ENCODE measurements around the gene KCNA2.

DNA sequence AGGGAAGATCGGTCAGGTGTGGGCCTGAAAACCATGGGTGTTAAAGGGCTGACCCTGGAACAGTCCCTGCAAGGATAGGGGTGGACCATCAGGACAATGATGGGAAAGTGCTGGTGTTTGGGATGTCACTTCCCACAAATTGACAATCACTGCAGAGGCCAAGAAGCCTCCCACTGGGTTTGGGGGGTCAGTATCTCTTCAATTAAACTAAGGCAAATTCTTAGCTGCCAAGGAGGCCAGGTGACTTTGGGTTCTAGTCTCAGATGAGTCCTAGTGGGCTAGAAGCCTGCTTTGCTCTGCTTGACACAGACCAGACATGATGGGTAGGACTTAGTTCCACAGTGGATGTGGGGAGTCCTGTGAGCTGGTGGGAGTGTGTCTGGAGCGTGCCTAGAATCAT is 29.3 kb upstream of the KCNA2 start:
- TF ChIP-seq, protein P1, sequence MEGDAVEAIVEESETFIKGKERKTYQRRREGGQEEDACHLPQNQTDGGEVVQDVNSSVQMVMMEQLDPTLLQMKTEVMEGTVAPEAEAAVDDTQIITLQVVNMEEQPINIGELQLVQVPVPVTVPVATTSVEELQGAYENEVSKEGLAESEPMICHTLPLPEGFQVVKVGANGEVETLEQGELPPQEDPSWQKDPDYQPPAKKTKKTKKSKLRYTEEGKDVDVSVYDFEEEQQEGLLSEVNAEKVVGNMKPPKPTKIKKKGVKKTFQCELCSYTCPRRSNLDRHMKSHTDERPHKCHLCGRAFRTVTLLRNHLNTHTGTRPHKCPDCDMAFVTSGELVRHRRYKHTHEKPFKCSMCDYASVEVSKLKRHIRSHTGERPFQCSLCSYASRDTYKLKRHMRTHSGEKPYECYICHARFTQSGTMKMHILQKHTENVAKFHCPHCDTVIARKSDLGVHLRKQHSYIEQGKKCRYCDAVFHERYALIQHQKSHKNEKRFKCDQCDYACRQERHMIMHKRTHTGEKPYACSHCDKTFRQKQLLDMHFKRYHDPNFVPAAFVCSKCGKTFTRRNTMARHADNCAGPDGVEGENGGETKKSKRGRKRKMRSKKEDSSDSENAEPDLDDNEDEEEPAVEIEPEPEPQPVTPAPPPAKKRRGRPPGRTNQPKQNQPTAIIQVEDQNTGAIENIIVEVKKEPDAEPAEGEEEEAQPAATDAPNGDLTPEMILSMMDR (IDR thresholded peaks at IDR 0.05) = no peak
- no peak for TF ChIP-seq EZH2 (IDR thresholded peaks at IDR 0.05; ENCODE audit: borderline replicate concordance, insufficient read depth, low read depth, low read length, poor library complexity, severe bottlenecking)

All from B cell (primary cell).